SK-MEL-5 (cell line): Measurements from ENCODE around the gene NDFIP2. TPM values are rescaled to one million over a fixed set of nuclear protein-coding genes. Genes with fewer than 3 reads are reported as not detected.

Experiments used
- DNase-seq: peaks from one replicate; pipeline ENCODE4 v3.0.0-alpha.2; 2016; ENCODE audit warnings: low read depth, low spot score
- in situ Hi-C: cut with HindIII; loops from 2 replicates; pipeline ENCODE4 v1.10.0; 2016; ENCODE audit warnings: low sequenced_read_pairs, high pct_unique_total_duplicates, low pct_unique_long_range_greater_than_20kb
- total RNA-seq: library from RNA; depleted of rRNA; stranded (reverse); fragments of >200 nt; shearing (Covaris generic); gene quantifications from 2 replicates; pipeline ENCODE4 v1.2.3, GENCODE V29; 2014

The NDFIP2 gene
- total RNA-seq, 1 experiment from 2014 or later, result 49.6 TPM

- DNase-seq, result no peak
- in situ Hi-C loops, result no loop called here
Measured at GRCh38 chr13:79456656-79457365, 24.1 kb upstream of the NDFIP2 start.

GRCh38 chr13:79457390-79457789, 23.6 kb upstream of the NDFIP2 start:
- in situ Hi-C loops, result no loop called here
- no peak for DNase-seq

GRCh38 chr13:79457948-79458347, 23.0 kb upstream of the NDFIP2 start:
- DNase-seq, result no peak
- in situ Hi-C loops, result no loop called here

- DNase-seq, result no peak
- in situ Hi-C loops, result no loop called here
Measured at GRCh38 chr13:79458436-79458835, 22.5 kb upstream of the NDFIP2 start.

- in situ Hi-C loops, result no loop called here
- DNase-seq, result no peak
Measured at GRCh38 chr13:79459906-79460305, 21.0 kb upstream of the NDFIP2 start.

GRCh38 chr13:79462895-79463294, 18.1 kb upstream of the NDFIP2 start:
- in situ Hi-C loops, result no loop called here
- DNase-seq, result no peak

GRCh38 chr13:79463604-79464003, 17.4 kb upstream of the NDFIP2 start:
- DNase-seq, result no peak
- in situ Hi-C loops, result no loop called here

- no peak for DNase-seq
- in situ Hi-C loops, result no loop called here
Measured at GRCh38 chr13:79466872-79467271, 14.1 kb upstream of the NDFIP2 start.

GRCh38 chr13:79468402-79468801, 12.6 kb upstream of the NDFIP2 start:
- in situ Hi-C loops, result no loop called here

GRCh38 chr13:79468819-79469218, 12.1 kb upstream of the NDFIP2 start:
- no peak for DNase-seq
- in situ Hi-C loops, result no loop called here

More at GRCh38 chr13:79468402-79468801, 12.6 kb upstream of the NDFIP2 start:
- no peak for DNase-seq

GRCh38 chr13:79469608-79470007, 11.3 kb upstream of the NDFIP2 start:
- no peak for DNase-seq
- in situ Hi-C loops, result no loop called here

GRCh38 chr13:79470666-79471065, 10.3 kb upstream of the NDFIP2 start:
- DNase-seq, result no peak
- in situ Hi-C loops, result no loop called here

- no peak for DNase-seq
- in situ Hi-C loops, result no loop called here
Measured at GRCh38 chr13:79475569-79475968, 5.4 kb upstream of the NDFIP2 start.

- in situ Hi-C loops, result no loop called here
- DNase-seq, result no peak
Measured at GRCh38 chr13:79477968-79478367, 3.0 kb upstream of the NDFIP2 start.

- no peak for DNase-seq
- in situ Hi-C loops, result no loop called here
Measured at GRCh38 chr13:79479882-79480281, 1.1 kb upstream of the NDFIP2 start.

- in situ Hi-C loops, result no loop called here
- no peak for DNase-seq
Measured at GRCh38 chr13:79481685-79482052, 714 bp downstream of the NDFIP2 start.

- no peak for DNase-seq
- in situ Hi-C loops, result no loop called here
Measured at GRCh38 chr13:79482281-79482970, 1.5 kb downstream of the NDFIP2 start.

GRCh38 chr13:79483086-79483706, 2.2 kb downstream of the NDFIP2 start:
- in situ Hi-C loops, result no loop called here
- no peak for DNase-seq
